HG02763 (cell line): ENCODE results near the gene ZNF18.

Experiments
- ATAC-seq: cut with Tn5 transposase; IDR thresholded peaks from one replicate; pipeline ENCODE4 v1.9.1; 2021; ENCODE audit warnings: mild to moderate bottlenecking, moderate library complexity; ENCODE audit not compliant: unreplicated experiment

The ZNF18 gene, protein sequence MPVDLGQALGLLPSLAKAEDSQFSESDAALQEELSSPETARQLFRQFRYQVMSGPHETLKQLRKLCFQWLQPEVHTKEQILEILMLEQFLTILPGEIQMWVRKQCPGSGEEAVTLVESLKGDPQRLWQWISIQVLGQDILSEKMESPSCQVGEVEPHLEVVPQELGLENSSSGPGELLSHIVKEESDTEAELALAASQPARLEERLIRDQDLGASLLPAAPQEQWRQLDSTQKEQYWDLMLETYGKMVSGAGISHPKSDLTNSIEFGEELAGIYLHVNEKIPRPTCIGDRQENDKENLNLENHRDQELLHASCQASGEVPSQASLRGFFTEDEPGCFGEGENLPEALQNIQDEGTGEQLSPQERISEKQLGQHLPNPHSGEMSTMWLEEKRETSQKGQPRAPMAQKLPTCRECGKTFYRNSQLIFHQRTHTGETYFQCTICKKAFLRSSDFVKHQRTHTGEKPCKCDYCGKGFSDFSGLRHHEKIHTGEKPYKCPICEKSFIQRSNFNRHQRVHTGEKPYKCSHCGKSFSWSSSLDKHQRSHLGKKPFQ

DNA sequence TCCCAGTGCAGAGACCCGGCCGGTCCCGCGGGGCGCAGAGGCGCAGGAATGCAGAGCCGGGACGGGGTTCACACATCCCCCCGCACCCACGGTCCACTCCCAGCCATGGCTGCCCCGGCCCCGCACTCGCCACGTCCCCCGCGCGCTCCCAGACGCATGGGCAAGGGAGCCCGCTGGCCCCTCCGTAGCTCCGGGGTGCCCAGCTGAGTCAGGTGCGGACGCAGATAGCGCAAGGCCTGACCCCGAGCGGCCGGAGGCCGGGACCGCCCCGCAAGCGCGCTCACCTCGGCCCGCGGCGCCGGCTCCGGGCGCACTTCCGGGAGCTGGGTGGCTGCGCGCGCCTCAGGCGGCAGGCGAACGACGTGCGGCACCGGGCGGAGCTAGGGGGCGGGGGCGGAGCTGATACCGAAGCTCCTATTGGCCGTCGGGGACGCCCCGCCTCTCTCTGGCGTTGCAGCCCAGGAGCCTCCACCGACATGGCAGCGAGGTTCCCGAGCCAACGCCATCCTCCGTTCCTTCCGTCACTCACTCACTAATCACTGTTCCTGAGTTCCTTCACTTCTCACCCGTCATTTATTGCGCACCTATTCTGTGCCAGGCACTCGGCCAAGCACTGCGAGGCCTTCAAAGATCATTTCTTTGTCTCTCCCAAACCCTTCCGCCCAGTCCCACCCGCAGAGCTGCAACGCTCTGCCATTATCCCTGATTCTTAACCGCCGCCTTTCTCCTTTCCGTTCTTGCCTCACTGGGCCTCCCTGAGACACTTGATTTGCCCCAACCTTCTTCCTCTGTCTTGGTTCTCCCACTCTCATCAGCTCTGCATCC lies at the start of gene ZNF18:
Gene ZNF18 (minus strand): TSS at position 329 of the 825 bp plus-strand sequence. CDS start 4,646 bp downstream, outside the sequence.
- peak; percentile 97 for ATAC-seq

DNA sequence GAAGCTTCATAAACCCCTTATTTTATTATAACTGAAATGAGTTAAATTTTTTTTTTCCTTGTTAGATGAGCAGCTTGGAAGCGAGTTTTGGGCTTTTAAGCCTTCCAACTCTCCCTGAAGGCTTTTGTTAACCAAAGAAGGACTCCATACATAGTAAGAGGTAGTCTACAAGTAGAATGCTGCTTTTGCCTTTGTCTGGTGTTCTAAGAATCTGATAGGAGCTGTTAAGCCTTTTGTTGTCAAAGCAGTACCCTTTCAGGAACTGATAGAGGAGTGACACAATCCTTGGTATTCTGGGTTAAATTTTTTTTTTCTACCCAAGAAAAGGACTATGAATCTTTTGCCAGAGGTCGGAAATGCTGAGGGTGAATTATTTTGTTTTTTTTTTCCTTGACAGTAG lies 49.5 kb upstream of the ZNF18 start:
- no peak for ATAC-seq

DNA sequence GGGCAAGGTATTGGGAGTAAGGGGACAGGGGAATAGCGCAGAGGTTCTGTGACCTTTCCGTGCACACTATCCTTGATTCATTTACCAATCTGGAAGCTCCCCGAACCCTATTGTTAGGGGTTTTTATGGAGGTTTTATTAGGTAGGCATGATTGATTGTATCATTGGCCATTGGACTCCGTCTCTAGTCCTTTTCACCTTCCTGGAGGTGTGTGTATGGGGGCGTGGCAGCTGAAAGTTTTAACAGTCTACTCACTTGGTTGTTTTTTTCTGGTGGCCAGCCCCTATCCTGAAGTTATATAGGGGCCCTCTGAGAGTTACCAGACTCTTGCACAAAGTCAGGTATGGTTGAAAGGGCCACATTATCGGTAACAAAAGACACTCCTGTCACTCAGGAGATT lies 46.4 kb upstream of the ZNF18 start:
- ATAC-seq, result no peak

DNA sequence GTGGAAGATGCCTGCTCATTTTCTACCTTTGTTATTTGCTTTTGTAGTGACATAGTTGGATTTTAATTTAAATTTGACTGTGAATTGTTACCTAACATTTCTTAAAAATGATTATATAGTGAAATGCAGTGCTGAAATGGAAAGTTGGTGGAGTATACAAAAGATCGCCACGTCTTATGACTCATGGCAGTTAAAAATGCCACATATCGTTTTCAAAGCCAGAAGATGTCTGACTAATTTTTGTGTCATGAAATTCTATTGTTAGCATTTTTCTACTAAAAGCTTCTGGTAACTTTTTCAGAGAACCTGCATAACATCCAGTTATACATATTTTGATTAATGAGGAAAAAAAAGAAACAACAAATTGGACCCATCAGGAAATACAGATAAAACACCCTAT lies 44.0 kb upstream of the ZNF18 start:
- ATAC-seq, result no peak

DNA sequence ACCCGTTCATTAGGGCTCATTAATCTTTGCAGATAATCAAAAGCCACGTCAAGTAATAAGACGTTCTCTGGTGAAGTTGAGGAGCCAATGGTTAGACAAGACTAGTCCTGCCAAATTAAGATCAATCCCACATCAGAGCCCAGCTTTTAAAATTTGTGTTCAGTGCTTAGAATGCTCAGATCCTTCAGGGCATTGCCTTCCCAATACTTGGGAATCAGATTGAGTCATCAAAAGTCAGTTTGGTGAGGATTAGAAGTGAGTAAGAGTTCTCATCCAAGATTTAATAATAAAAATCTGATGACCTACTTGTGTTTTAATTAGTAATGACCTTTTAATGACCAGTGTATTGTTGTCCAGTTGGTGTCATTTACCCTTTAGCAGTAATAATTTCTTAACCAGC lies 43.2 kb upstream of the ZNF18 start:
- ATAC-seq, result no peak

DNA sequence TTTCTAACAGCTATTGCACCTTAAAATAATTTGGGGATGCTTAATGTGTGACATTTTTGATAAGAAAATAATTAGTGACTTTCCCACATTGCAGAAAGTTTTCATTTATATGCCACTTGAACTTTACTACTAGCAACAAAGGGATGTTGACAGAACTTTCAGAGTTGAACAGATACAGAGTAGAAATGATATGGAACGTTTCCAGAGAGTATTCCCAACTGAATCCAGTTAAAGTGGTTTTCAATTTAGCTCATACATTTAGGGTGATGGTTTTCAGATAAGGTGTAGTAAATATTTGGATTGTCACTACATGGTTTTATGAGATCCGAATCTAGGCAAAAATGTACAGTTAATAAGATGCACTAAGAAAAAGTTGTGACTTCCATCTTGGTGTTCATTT lies 40.7 kb upstream of the ZNF18 start:
- no peak for ATAC-seq

DNA sequence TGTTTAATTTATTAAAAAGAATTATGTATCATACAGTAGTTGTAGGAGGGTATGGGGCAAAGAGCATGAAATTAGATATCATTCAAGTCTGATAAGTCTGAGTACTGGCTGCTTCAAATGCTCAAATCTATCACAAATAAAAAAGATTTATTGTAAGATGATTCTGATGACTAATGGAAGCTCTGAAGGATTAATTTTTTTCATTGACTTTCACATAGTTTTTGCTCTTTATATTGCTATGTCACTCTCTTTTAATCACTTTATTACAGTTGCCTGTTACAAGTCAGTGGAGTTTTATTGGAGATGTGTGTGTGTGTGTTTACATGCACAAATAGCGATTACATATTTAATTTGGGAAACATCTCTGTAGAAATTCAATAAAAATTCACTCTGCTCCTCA lies 38.4 kb upstream of the ZNF18 start:
- ATAC-seq, result no peak

DNA sequence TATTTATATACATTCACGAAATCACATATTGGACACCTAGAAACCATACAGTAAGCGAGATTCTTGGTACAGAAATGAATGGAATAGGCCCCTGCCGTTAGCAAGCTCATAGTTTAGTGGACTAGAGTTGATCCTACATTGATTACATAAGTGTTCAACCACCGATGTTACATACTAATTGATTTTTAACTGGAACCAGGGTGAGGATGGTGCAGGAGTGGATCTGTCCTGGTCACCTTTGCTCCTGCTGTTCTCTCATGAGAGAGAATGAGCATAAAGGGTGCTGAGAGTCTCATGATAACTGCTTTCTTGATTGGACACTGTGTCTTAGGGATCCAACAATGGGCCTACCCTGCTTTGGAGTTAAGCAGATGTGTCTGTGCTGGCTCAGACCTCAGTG lies 37.3 kb upstream of the ZNF18 start:
- ATAC-seq, result no peak

DNA sequence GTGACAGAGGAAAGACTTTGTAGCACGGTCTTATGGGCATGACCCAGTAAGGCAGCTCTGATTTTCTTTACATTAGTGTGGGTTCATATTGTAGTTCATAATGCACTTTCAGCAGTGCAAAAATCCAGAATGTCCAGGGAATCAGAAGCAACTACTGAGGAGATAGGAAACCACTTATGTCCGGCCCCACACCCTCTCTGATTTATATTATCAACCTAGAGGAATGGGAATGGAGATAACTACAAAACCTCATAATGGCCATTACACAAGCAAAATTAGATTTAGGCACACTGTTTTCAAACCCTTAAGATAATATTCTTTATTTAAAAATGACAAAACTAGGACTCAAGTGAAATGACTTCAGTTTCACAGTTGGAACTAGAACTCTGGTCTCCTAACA lies 31.3 kb upstream of the ZNF18 start:
- no peak for ATAC-seq

DNA sequence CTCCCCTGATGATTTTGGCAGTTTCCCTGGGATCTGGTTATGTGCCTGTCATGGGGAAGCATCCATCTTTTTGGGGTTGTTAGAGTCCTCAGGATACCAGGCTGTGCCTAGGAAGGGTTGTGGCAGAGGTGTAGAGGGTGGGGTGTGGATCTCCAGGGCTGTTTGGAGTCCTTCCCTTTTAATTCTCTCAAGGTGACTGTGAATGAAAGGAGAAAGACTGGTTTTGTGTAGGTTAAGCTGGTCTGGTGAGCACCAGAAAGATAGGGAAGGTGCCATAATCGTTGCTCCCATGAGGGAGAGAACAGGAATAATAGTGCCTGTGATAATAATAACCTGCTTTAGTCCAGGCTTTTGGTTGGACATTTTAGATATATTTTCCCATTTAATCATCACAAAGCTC lies 30.4 kb upstream of the ZNF18 start:
- no peak for ATAC-seq

DNA sequence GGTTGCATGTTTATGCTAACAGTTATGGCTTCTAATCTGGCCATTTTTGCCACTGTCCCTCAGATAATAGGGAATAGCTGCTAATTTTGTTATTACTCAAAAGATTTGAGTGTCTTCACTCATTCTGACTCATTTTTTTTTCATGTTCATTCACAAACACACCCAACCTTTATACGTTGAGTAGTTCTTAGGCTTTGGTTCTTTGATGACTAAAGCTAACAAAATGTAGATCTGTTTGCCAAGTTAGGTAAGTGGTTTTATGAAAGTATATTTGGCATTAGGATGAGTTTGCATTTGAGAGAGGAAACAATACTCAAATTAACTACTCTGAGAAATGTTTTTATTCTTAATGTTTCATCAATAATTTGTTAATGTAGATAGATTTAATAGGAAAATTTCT lies 27.1 kb upstream of the ZNF18 start:
- ATAC-seq, result no peak

DNA sequence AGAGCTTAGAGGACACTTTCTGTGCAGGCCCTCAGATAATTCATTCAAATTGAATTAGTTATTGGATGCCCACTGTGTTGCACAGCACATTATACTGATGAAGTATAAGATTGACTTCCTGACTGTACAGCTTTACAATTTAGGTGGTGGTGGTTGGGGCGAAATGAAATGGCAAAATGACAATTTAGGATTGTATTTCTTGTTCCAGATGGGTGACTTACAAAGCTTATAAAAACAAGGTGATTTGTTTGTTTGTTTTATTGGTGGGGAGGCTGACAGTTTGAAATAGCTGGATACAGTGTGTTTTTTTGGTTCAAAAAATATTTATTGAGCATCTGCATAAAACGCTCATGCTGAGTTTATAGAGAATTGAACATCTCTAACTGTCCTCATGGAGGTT lies 25.0 kb upstream of the ZNF18 start:
- no peak for ATAC-seq

DNA sequence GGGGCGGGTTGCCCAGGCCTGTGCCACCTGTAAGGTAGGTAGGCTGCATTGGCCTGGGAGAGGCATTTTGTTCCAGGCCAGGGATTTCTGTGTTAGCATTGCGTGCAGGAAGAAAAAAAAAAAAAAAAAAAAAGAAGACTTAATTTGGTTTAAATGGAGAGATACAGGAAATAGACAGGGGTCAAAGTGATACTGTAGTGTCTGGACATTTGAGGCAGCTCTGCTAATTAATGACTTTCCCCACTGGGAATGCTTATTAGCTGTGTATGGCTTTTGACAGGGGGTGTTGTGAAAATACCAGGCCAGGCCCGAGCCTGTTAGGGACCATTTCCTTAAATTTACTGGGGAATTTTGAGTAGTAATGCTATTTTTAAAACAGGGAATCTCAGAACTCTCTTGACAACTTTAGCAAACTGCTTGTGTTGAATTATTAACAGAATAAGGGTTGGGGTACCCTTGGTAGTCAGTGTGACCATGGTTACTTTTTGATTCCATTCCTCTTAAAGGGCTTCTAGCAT lies 24.4 kb upstream of the ZNF18 start:
- no peak for ATAC-seq

DNA sequence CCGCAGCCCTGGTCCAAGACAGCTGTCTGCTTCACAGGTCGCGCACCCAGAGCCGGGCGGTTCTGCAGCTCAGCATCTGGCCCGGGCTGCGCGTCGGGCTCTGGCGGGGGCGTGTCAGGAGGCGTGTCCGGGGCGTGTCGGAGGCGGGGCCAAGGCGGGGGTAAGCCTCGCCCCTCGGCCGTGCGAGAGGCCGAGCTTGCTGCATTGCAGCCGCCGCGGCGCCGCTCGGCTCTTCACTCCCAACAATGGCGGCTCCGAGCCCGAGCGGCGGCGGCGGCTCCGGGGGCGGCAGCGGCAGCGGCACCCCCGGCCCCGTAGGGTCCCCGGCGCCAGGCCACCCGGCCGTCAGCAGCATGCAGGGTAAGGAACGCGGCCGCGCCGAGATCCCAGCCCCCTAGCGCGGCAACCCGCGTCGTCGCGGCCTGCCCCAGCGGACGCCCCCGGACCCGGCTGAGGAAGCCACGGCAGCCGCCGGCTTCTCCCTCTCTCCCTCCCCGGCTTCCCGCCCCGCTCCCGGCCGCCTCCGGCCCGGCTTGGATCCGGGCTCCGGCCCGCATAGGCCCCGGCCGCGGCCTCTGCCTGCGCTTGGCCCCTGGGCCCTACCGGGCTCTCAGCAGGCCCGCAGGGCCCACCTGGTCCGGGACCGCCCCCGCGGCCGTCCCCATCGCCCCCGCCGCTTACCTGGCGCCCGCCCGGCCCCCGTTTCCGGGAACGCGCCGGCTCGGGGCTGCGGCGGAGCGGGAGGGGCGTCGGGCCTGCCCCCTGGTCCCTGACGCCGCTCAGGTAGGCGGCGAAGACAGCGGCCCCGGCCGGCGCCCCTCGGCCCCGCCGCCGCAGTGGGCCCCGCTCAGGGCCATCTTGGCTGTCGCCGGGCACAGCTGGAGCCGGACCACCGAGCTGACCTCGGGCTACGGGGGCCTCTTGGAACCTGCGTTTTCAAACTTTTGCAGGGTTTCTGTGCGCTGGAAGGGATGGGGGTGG lies 23.7 kb upstream of the ZNF18 start, which contains the start of gene MAP2K4:
Gene MAP2K4 (plus strand): TSS at position 236 of the 981 bp plus-strand sequence. CDS start 10 bp downstream, at position 246.
- peak; percentile 93 for ATAC-seq

DNA sequence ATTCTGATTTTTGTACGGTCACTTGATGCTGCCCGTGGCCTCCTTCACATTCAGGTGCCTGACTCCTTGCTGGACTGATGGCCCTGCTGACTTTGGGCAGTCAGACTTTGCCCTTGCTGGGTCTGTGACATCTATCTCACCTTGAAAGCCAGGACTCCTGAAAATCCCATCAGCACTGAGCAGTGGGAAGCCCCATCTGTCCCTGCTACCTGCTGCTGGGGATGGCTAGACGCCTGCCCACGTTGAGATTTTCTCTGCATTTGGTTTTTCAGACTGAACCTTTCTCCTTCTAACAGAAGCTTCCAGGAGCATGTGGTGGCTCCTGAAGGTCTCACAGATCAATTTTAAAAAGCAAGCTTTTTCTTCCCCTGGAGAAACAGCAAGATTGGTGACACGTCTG lies 10.2 kb upstream of the ZNF18 start:
- no peak for ATAC-seq

DNA sequence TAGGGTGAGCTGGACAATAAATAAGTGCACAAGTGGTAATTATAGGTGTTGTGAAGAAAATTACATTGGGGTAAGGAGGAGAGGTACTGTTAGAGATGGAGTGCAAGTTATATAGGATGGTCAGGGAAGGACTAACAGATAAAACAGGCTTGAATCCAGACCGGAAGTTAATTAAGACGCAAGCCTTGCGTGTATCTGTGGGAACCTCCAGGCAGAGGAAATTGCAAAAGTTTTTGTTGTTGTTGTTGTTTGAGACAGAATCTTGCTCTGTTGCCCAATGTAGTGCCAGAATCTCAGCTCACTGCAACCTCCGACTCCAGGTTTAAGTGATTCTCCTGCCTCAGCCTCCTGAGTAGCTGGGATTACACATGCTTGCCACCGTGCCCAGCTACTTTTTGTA lies 2.4 kb upstream of the ZNF18 start:
- no peak for ATAC-seq

DNA sequence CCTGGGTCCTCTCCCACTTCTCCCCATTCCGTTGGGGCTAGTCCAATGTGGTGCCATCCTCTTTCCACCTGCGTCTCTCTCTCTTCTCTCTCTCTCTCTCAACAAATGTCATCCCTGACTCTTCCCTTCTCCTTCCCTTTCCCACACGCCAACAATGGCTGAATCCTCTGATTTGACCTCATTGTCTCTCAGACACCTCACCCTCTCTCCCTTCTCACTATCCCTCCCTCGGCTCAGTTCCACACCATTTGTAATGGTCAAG lies 628 bp upstream of the ZNF18 start:
- no peak for ATAC-seq

DNA sequence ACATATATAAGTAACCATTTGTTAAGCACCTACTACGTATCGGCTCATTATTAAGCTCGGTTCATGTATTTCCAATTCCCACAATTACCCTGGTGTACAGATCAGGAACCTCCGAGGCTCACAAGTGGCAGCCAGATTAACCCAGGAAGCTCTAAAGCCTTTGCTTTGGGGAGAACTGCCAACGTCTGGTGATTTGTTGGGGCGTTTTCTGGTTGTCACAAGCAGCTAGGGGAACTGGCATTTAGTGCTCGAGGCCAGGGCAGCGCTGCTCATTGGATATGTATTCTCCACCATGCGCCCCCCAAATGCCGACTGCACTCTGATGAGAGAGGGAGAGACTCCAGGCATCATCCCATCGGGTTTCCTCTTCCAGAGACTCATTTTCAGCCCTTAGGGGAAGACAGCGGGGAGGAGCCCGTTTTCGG lies 541 bp downstream of the ZNF18 start:
- ATAC-seq, result peak; percentile 20

DNA sequence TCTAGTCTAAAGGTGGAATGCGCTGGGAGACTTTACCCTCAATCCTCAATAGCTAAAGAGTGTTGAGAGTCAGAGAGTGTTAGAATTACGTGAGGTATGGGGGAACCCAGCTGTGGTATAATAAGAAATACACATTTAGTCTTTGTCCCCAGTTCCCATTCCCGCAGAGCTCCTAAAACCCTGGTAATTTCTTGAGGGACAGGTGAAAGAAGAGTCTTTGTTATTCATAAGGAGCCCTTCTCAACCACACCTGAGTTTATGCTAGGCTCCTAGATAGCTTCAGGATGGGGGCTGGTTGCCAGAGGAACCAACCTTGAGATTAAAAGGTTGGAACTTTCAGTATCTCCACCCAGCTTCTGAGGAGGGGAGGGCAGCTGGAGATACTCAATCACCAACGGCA lies 5.8 kb downstream of the ZNF18 start:
- ATAC-seq, result no peak

DNA sequence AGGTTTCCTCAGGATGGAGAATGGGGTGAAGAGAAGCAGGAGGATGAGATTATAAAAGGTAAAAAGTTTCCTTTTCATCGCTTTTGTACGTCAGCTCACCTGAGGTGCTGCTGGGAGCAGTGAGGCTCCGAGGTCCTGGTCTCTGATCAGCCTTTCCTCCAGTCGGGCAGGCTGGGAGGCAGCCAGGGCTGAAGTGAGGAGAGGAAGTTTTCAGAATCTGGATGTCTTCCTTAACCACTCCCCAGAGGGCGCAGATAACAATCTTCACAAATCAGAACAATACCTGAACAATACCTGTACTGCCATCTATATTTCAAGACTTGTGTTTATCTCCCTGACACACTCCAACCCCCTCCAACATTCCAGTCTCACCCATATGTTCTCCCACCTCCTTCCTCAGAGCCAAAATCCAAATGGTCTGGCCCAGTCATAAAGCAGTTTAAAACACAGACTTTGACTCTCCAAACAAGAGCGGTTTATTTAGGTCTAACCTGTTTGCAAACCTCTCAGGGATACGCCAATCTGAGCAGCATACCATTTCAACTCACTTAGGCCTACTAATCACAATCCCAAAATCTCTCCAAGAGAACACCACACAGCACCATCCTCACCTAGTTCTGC lies 6.8 kb downstream of the ZNF18 start:
- ATAC-seq, result no peak
